Left colon (tissue), 2 donors: Measurements from ENCODE around the gene MTCH2. TPM values are rescaled to one million over a fixed set of nuclear protein-coding genes. Genes with fewer than 3 reads are reported as not detected.

ENCODE experiments used
- ATAC-seq: fragments of 200-7000 bp; cut with Tn5 transposase; one replicate; pipeline ENCODE4 v1.9.1; 2020; ENCODE audit warnings: mild to moderate bottlenecking, moderate library complexity
- DNase-seq, 2 donors: peaks; one replicate each; pipeline ENCODE4 v3.0.0-alpha.2; 2020
- intact Hi-C, 2 donors: fragments of 100-400 bp; cut with DNase I in 1 of 2; cut with micrococcal nuclease in 1 of 2; formaldehyde crosslinking; loops; one replicate each; pipeline versions ENCODE4 v1.11.2 to v1.14.0; 2022; cut with DNase I, micrococcal nuclease
- total RNA-seq, 2 donors: library from RNA; stranded (reverse); fragmentation: NEBNext Ultra II Directional; extraction: Animal tissue kit (Norgen Biotek cat#: 25700); gene quantifications; one replicate each; pipeline ENCODE4 v1.2.1, GENCODE V29; 2021
- donor health status: DM: no; HTN: no; CAD: no.
- donor health status: DM: yes; HTN: yes; CAD: no.

The MTCH2 gene
- total RNA-seq, 2 donors from 2014 or later, result 131 to 155 TPM

- DNase-seq, result no peak
- intact Hi-C loops, result no loop called here
- no peak for ATAC-seq
Measured at GRCh38 chr11:47571895-47572294, 70.5 kb downstream of the MTCH2 start.

GRCh38 chr11:47571357-47571729 lies 71.0 kb downstream of the MTCH2 start:
- intact Hi-C loops, result no loop called here
- no peak for ATAC-seq
- no peak for DNase-seq

- ATAC-seq, result no peak
- intact Hi-C loops, result no loop called here
- DNase-seq, result no peak
Measured at GRCh38 chr11:47570651-47571356, 71.6 kb downstream of the MTCH2 start.

- no peak for ATAC-seq
- no peak for DNase-seq
- intact Hi-C loops, result no loop called here
Measured at GRCh38 chr11:47569646-47570045, 72.7 kb downstream of the MTCH2 start.

Other genes starting within 250 kb of the MTCH2 start
- gene SLC39A13, start 234.0 kb downstream of the MTCH2 start, total RNA-seq, result 10 to 100 TPM; 17.9 to 20.2 TPM
- gene PSMC3, start 216.1 kb downstream of the MTCH2 start, total RNA-seq, result 10 to 100 TPM; 74.8 to 82.5 TPM
- gene RAPSN, start 193.4 kb downstream of the MTCH2 start, total RNA-seq, result under 1 TPM; 0.61 to 0.70 TPM
- gene CELF1, start 89.4 kb downstream of the MTCH2 start, total RNA-seq, result 10 to 100 TPM; 70.6 to 93.1 TPM
- gene PTPMT1, start 77.0 kb downstream of the MTCH2 start, total RNA-seq, result 10 to 100 TPM; 28.9 to 29.5 TPM
- 10 to 100 TPM; 11.7 to 14.9 TPM for gene KBTBD4, start 63.6 kb downstream of the MTCH2 start, total RNA-seq
- 100 to 1,000 TPM; 180 to 246 TPM for gene NDUFS3, start 63.5 kb downstream of the MTCH2 start, total RNA-seq
- gene FAM180B, start 55.9 kb downstream of the MTCH2 start, total RNA-seq, result under 1 TPM in 1 of 2 donors, not detected in 1; 0.42 TPM
- gene C1QTNF4, start 48.1 kb downstream of the MTCH2 start, total RNA-seq, result under 1 TPM; 0.34 to 0.53 TPM
- 1 to 10 TPM; 2.3 to 2.9 TPM for gene AGBL2, start 72.8 kb upstream of the MTCH2 start, total RNA-seq
- gene FNBP4, start 124.8 kb upstream of the MTCH2 start, total RNA-seq, result 10 to 100 TPM; 59.5 to 62.6 TPM
- 10 to 100 TPM; 17.2 to 23.4 TPM for gene NUP160, start 205.8 kb upstream of the MTCH2 start, total RNA-seq